CD4-positive, alpha-beta T cell (primary cell): ENCODE results near the gene TMEM141. TPM values are rescaled to one million over a fixed set of nuclear protein-coding genes. Genes with fewer than 3 reads are reported as not detected.

Source experiments
- ATAC-seq: fragments of 200-7000 bp; cut with Tn5 transposase; one replicate; pipeline ENCODE4 v1.10.0; 2022; ENCODE audit warnings: mild to moderate bottlenecking; ENCODE audit not compliant: poor library complexity
- CTCF ChIA-PET: fragments of 350-600 bp; sonication (Branson Sonifier 250); formaldehyde crosslinking; loops from one replicate; lab custom pipeline; 2021; ENCODE audit warnings: antibody characterized with exemption, inconsistent platforms; lab: Charles Lee
- POLR2A ChIA-PET: fragments of 350-600 bp; sonication (Branson Sonifier 250); formaldehyde crosslinking; loops from one replicate; lab custom pipeline; 2021; ENCODE audit warnings: antibody characterized with exemption, inconsistent platforms; lab: Charles Lee
- DNase-seq, 14 experiments: peaks; one replicate each; pipeline ENCODE4 v3.0.0-alpha.2; 2013 to 2020; ENCODE audit warnings: mixed read lengths in 2 of 14
- H3K27ac ChIP-seq, 2 donors: one replicate each; pipeline versions ENCODE4 v1.5.1 to v1.7.0; 2013; ENCODE audit warnings: low read length in 2 of 2, low read depth in 1 of 2, mild to moderate bottlenecking in 1 of 2
- H3K27me3 ChIP-seq, 2 experiments: 1 replicate in 1 of 2; 2 replicates in 1 of 2; pipeline versions ENCODE4 v1.6.1 to v1.7.0; 2013; ENCODE audit warnings: low read length in 2 of 2, control low read depth in 1 of 2, mild to moderate bottlenecking in 1 of 2, moderate library complexity in 1 of 2; ENCODE audit not compliant: insufficient read depth in 2 of 2, control insufficient read depth in 1 of 2
- H3K36me3 ChIP-seq: one replicate; pipeline ENCODE4 v1.6.1; 2013; ENCODE audit warnings: low read length, control low read depth; ENCODE audit not compliant: insufficient read depth
- H3K4me1 ChIP-seq: one replicate; pipeline ENCODE4 v1.6.1; 2013; ENCODE audit warnings: low read length, control low read depth; ENCODE audit not compliant: insufficient read depth
- H3K4me3 ChIP-seq: one replicate; pipeline ENCODE4 v1.5.1; 2013; ENCODE audit warnings: mild to moderate bottlenecking, low read length, moderate library complexity
- H3K9me3 ChIP-seq, 2 experiments: 1 replicate in 1 of 2; 2 replicates in 1 of 2; pipeline versions ENCODE4 v1.6.1 to v1.7.0; 2013; ENCODE audit warnings: low read length in 2 of 2, mild to moderate bottlenecking in 2 of 2, control low read depth in 1 of 2, moderate library complexity in 1 of 2; ENCODE audit not compliant: control insufficient read depth in 1 of 2, insufficient read depth in 1 of 2
- H3K27ac Mint-ChIP-seq: one replicate; pipeline ENCODE4 v1.8.0; 2020; ENCODE audit warnings: mixed read lengths
- H3K27me3 Mint-ChIP-seq: one replicate; pipeline ENCODE4 v1.8.0; 2021; ENCODE audit warnings: mixed read lengths
- H3K36me3 Mint-ChIP-seq: one replicate; pipeline ENCODE4 v1.8.0; 2021; ENCODE audit warnings: low read depth, mixed read lengths
- H3K4me1 Mint-ChIP-seq: one replicate; pipeline ENCODE4 v1.8.0; 2021; ENCODE audit warnings: low read depth, mixed read lengths
- H3K4me3 Mint-ChIP-seq: one replicate; pipeline ENCODE4 v1.8.0; 2020; ENCODE audit warnings: mild to moderate bottlenecking, mixed read lengths
- H3K9me3 Mint-ChIP-seq: one replicate; pipeline ENCODE4 v1.8.0; 2020; ENCODE audit warnings: mixed read lengths
- CTCF ChIP-seq: fragments of 200-600 bp; IDR thresholded peaks from one replicate; pipeline ENCODE4 v1.8.0; 2022; ENCODE audit warnings: antibody characterized with exemption, mild to moderate bottlenecking
- intact Hi-C, 2 experiments: fragments of 100-400 bp; cut with DNase I in 1 of 2; cut with micrococcal nuclease in 1 of 2; formaldehyde crosslinking; loops; one replicate each; pipeline versions ENCODE4 v1.15.1 to v1.9.0; 2023 to 2025; cut with DNase I, micrococcal nuclease
- total RNA-seq, 174 experiments: library from RNA in 2 of 174; stranded (reverse) in 2 of 174; gene quantifications; one replicate each; pipeline ENCODE4 v1.2.3 and lab custom pipeline; 2021 to 2026

TMEM141 gene
- total RNA-seq, 2 experiments from 2014 or later = 14.6 to 17.1 TPM

- intact Hi-C loops = no loop called here
- Histone ChIP-seq H3K27ac (no peak overlapping the region), H3K4me1 (no peaks in the 10 kb centered on the region), H3K9me3 (peaks cover 16 to 50% of the 10 kb centered on the region in 2 experiments), H3K27me3 (peaks cover 0 to 2% of the 10 kb centered on the region in 2 experiments), H3K4me3 (no peak overlapping the region), H3K36me3 (no peaks in the 10 kb centered on the region)
- no peak for ATAC-seq
- no peaks in the 10 kb centered on the region for H3K4me1 Mint-ChIP-seq
- no peak for TF ChIP-seq CTCF
- ChIA-PET CTCF (no interaction called here), POLR2A (no interaction called here)
- H3K27me3 Mint-ChIP-seq = peaks cover 17% of the 10 kb centered on the region
- no peak overlapping the region for H3K4me3 Mint-ChIP-seq
- H3K9me3 Mint-ChIP-seq = peaks cover 12% of the 10 kb centered on the region
- H3K36me3 Mint-ChIP-seq = no peaks in the 10 kb centered on the region
- DNase-seq = no peak
- H3K27ac Mint-ChIP-seq = no peak overlapping the region
These were observed 39.3 kb upstream of the TMEM141 start for GRCh38 chr9:136751814-136752213.

GRCh38 chr9:136753371-136754058, 37.6 kb upstream of the TMEM141 start:
- DNase-seq = no peak
- Mint-ChIP-seq H3K27me3 (peaks cover 17% of the 10 kb centered on the region), H3K36me3 (no peaks in the 10 kb centered on the region), H3K9me3 (peaks cover 12% of the 10 kb centered on the region), H3K4me1 (no peaks in the 10 kb centered on the region), H3K4me3 (no peak overlapping the region), H3K27ac (no peak overlapping the region)
- Histone ChIP-seq H3K4me1 (no peaks in the 10 kb centered on the region), H3K27me3 (peaks cover 2 to 3% of the 10 kb centered on the region in 2 experiments), H3K36me3 (no peaks in the 10 kb centered on the region), H3K4me3 (no peak overlapping the region), H3K27ac (no peak overlapping the region), H3K9me3 (peaks cover 16 to 54% of the 10 kb centered on the region in 2 experiments)
- ChIA-PET POLR2A (no interaction called here), CTCF (no interaction called here)
- TF ChIP-seq CTCF = no peak
- intact Hi-C loops = no loop called here
- ATAC-seq = no peak

GRCh38 chr9:136754059-136754572, 37.0 kb upstream of the TMEM141 start:
- no peak overlapping the region for H3K27ac Mint-ChIP-seq
- CTCF ChIA-PET = no interaction called here
- peaks cover 12% of the 10 kb centered on the region for H3K9me3 Mint-ChIP-seq
- ATAC-seq (no peak), DNase-seq (no peak)
- Histone ChIP-seq H3K9me3 (peaks cover 16 to 54% of the 10 kb centered on the region in 2 experiments), H3K36me3 (no peaks in the 10 kb centered on the region), H3K27ac (no peak overlapping the region), H3K4me3 (no peak overlapping the region), H3K4me1 (no peaks in the 10 kb centered on the region), H3K27me3 (peaks cover 2 to 3% of the 10 kb centered on the region in 2 experiments)
- no peaks in the 10 kb centered on the region for H3K36me3 Mint-ChIP-seq
- no peaks in the 10 kb centered on the region for H3K4me1 Mint-ChIP-seq
- H3K27me3 Mint-ChIP-seq = peaks cover 17% of the 10 kb centered on the region
- no peak for TF ChIP-seq CTCF
- intact Hi-C loops = no loop called here
- POLR2A ChIA-PET = no interaction called here
- no peak overlapping the region for H3K4me3 Mint-ChIP-seq
